Activated CD4-positive, alpha-beta memory T cell treated with anti-CD3 and anti-CD28 coated beads for 36 hours (primary cell): ENCODE data around the gene ZNF341. TPM values are rescaled to one million over a fixed set of nuclear protein-coding genes. Genes with fewer than 3 reads are reported as not detected.
"Not testable (repeated sequence)": the region's sequence is repeated elsewhere in the genome, so short reads cannot be mapped to it uniquely, and the experiment has no call there.

ENCODE experiments used
- CTCF ChIA-PET: fragments of 350-600 bp; sonication (Branson Sonifier 250); formaldehyde crosslinking; loops from one replicate; lab custom pipeline; 2021; ENCODE audit warnings: antibody characterized with exemption, inconsistent platforms; lab: Charles Lee
- POLR2A ChIA-PET: fragments of 350-600 bp; sonication (Branson Sonifier 250); formaldehyde crosslinking; loops from one replicate; lab custom pipeline; 2021; ENCODE audit warnings: antibody characterized with exemption; lab: Charles Lee
- DNase-seq: peaks from one replicate; pipeline ENCODE4 v3.0.0-alpha.2; 2020
- H3K27ac Mint-ChIP-seq: one replicate; pipeline ENCODE4 v1.8.0; 2021; ENCODE audit warnings: mixed read lengths
- H3K27me3 Mint-ChIP-seq: one replicate; pipeline ENCODE4 v1.8.0; 2021; ENCODE audit warnings: mixed read lengths
- H3K36me3 Mint-ChIP-seq: one replicate; pipeline ENCODE4 v1.8.0; 2021; ENCODE audit warnings: mixed read lengths
- H3K4me1 Mint-ChIP-seq: one replicate; pipeline ENCODE4 v1.8.0; 2021; ENCODE audit warnings: low read depth, mixed read lengths
- H3K4me3 Mint-ChIP-seq: one replicate; pipeline ENCODE4 v1.8.0; 2021; ENCODE audit warnings: mild to moderate bottlenecking, mixed read lengths
- H3K9me3 Mint-ChIP-seq: one replicate; pipeline ENCODE4 v1.8.0; 2021; ENCODE audit warnings: mixed read lengths
- intact Hi-C: fragments of 100-400 bp; cut with micrococcal nuclease; formaldehyde crosslinking; loops from one replicate; pipeline ENCODE4 v1.15.1; 2023
- total RNA-seq, 2 experiments: library from RNA; stranded (reverse); gene quantifications; one replicate each; pipeline ENCODE4 v1.2.3, GENCODE V29; 2021

Gene ZNF341
- total RNA-seq, 2 experiments from 2014 or later = 5.9 TPM

DNA sequence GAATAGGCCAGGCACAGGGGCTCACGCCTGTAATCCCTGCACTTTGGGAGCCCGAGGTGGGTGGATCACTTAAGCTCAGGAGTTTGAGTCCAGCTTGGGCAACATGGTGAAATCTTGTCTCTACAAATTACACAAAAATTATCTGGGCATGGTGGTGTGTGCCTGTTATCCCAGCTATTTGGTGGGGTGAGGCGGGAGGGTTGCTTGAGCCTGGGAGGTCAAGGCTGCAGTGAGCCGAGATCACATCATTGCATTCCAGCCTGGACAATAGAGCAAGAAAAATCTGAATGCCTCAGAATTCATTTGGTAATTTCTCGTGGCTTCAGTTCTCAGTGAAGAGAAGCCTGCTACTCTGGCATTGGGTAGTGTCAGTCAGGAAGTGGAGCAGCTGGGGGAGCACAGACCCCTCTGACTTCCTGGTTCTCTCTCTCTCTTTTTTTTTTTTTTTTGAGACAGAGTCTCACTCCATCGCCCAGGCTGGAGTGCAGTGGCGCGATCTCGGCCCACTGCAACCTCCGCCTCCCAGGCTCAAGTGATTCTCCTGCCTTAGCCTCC, 24.2 kb downstream of the ZNF341 start:
- DNase-seq, intact Hi-C loops, H3K9me3 Mint-ChIP-seq, H3K4me3 Mint-ChIP-seq, H3K27ac Mint-ChIP-seq, CTCF ChIA-PET, H3K4me1 Mint-ChIP-seq, POLR2A ChIA-PET, H3K27me3 Mint-ChIP-seq: not testable (repeated sequence)
- peaks cover 39% of the 10 kb centered on the region for H3K36me3 Mint-ChIP-seq

- Mint-ChIP-seq H3K36me3 (peaks cover 41% of the 10 kb centered on the region), H3K4me3 (no peak overlapping the region), H3K27me3 (no peaks in the 10 kb centered on the region), H3K4me1 (no peaks in the 10 kb centered on the region), H3K27ac (no peak overlapping the region), H3K9me3 (peaks cover 5% of the 10 kb centered on the region)
- intact Hi-C loops = no loop called here
- CTCF ChIA-PET = no interaction called here
- POLR2A ChIA-PET = no interaction called here
- no peak for DNase-seq
Observed at GRCh38 chr20:33757046-33757445, 25.2 kb downstream of the ZNF341 start.

GRCh38 chr20:33757458-33757857, 25.7 kb downstream of the ZNF341 start:
- peaks cover 42% of the 10 kb centered on the region for H3K36me3 Mint-ChIP-seq
- no peak overlapping the region for H3K4me3 Mint-ChIP-seq
- intact Hi-C loops = no loop called here
- peaks cover 5% of the 10 kb centered on the region for H3K9me3 Mint-ChIP-seq
- POLR2A ChIA-PET = no interaction called here
- no peaks in the 10 kb centered on the region for H3K4me1 Mint-ChIP-seq
- no peak overlapping the region for H3K27ac Mint-ChIP-seq
- CTCF ChIA-PET = no interaction called here
- DNase-seq = no peak
- no peaks in the 10 kb centered on the region for H3K27me3 Mint-ChIP-seq

- DNase-seq = no peak
- H3K27me3 Mint-ChIP-seq = no peaks in the 10 kb centered on the region
- H3K27ac Mint-ChIP-seq = no peak overlapping the region
- peaks cover 30% of the 10 kb centered on the region for H3K36me3 Mint-ChIP-seq
- H3K4me3 Mint-ChIP-seq = no peak overlapping the region
- CTCF ChIA-PET = no interaction called here
- peaks cover 5% of the 10 kb centered on the region for H3K9me3 Mint-ChIP-seq
- POLR2A ChIA-PET = no interaction called here
- no peaks in the 10 kb centered on the region for H3K4me1 Mint-ChIP-seq
- intact Hi-C loops = no loop called here
Observed at GRCh38 chr20:33761698-33762250, 30.0 kb downstream of the ZNF341 start.

DNA sequence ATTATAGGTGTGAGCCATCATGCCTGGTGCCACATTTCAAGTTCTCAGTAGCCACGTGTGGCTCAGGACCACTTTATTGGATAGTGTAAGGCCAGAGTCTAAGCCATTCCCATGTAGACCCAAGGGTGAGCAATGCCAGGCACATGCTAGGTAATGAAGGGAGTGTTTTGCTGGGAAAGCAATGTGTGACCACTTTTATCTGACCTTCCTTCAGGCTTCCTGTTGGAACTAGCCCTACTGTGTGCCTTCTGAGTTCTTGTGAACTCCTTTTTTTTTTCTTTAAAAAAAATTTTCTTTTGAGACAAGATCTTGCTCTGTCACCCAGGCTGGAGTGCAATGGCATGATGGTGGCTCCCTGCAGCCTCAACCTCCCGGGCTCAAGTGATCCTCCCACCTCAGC, 33.3 kb downstream of the ZNF341 start:
- Mint-ChIP-seq H3K27me3 (no peaks in the 10 kb centered on the region), H3K9me3 (no peaks in the 10 kb centered on the region), H3K4me3 (no peak overlapping the region), H3K27ac (no peak overlapping the region), H3K4me1 (no peaks in the 10 kb centered on the region), H3K36me3 (peaks cover 15% of the 10 kb centered on the region)
- DNase-seq = no peak
- ChIA-PET POLR2A (no interaction called here), CTCF (no interaction called here)
- intact Hi-C loops = no loop called here

DNA sequence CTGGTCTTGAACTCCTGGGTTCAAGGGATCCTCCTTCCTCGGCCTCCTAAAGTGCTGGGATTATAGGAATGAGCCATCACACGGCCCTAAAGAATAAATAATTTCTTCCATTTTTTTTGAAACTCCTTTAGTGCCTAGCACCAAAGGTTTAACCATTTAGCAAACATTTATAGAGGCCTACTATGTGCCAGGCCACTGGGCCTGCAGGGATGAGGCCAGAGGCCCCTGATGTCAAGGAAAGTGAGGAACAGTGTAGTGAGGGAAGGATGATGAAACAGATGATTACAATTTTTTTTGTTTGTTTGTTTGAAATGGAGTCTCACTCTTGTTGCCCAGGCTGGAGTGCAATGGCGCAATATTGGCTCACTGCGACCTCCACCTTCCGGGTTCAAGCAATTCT, 33.8 kb downstream of the ZNF341 start:
- CTCF ChIA-PET = no interaction called here
- Mint-ChIP-seq H3K27me3 (no peaks in the 10 kb centered on the region), H3K27ac (no peak overlapping the region), H3K4me3 (no peak overlapping the region), H3K9me3 (no peaks in the 10 kb centered on the region), H3K36me3 (peaks cover 16% of the 10 kb centered on the region), H3K4me1 (no peaks in the 10 kb centered on the region)
- POLR2A ChIA-PET = no interaction called here
- no peak for DNase-seq
- intact Hi-C loops = no loop called here

- DNase-seq = no peak
- ChIA-PET POLR2A (no interaction called here), CTCF (interaction anchor here (0.5 kb wide), 1 partner anchor 43 kb away, joined by 3 read pairs; no protein-coding TSS in a partner anchor)
- Mint-ChIP-seq H3K9me3 (no peaks in the 10 kb centered on the region), H3K4me3 (no peak overlapping the region), H3K27me3 (no peaks in the 10 kb centered on the region), H3K4me1 (no peaks in the 10 kb centered on the region), H3K27ac (no peak overlapping the region), H3K36me3 (peaks cover 16% of the 10 kb centered on the region)
- intact Hi-C loops = no loop called here
Observed at GRCh38 chr20:33766686-33767085, 34.9 kb downstream of the ZNF341 start.

DNA sequence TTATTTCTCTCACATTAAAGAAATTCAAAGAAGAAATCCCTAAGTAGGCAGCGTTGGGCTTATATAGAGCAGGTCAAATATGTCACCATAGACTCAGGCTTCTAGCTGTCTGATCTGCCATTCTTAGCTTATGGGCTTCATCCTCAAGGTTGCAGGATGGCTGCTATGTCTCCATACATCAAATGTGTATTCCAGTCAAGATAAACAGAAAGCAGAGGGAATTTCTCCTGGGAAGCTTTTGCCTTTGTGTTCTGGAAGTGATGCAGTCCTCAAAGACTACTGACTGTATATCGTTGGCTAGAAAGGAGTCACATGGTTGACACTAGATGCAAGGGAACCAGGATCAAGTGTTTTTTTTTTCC, 36.0 kb downstream of the ZNF341 start:
- H3K27me3 Mint-ChIP-seq = no peaks in the 10 kb centered on the region
- no peak for DNase-seq
- H3K36me3 Mint-ChIP-seq = peaks cover 16% of the 10 kb centered on the region
- no peak overlapping the region for H3K27ac Mint-ChIP-seq
- ChIA-PET CTCF (no interaction called here), POLR2A (no interaction called here)
- no peaks in the 10 kb centered on the region for H3K4me1 Mint-ChIP-seq
- H3K4me3 Mint-ChIP-seq = no peak overlapping the region
- no peaks in the 10 kb centered on the region for H3K9me3 Mint-ChIP-seq
- intact Hi-C loops = no loop called here

DNA sequence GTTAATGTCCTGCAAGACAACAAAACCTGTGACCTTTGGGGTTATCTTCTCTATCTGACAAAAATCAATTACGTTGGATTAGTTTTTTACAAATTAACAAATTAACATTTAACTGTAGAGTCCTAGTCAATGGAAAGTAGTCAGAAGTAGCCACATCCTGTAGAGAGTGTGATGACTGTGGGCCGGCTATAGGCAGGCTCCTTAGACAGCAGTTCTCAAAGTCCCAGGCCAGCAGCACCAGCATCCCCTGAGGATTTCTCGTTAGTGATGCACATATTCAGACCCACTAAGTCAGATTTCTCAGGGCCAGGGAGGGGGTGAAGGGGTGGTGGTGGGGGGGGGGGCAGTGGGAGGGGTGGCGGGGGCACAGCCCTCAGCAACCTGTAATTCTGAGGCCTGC, 37.2 kb downstream of the ZNF341 start:
- POLR2A ChIA-PET = no interaction called here
- no peak for DNase-seq
- CTCF ChIA-PET = no interaction called here

DNA sequence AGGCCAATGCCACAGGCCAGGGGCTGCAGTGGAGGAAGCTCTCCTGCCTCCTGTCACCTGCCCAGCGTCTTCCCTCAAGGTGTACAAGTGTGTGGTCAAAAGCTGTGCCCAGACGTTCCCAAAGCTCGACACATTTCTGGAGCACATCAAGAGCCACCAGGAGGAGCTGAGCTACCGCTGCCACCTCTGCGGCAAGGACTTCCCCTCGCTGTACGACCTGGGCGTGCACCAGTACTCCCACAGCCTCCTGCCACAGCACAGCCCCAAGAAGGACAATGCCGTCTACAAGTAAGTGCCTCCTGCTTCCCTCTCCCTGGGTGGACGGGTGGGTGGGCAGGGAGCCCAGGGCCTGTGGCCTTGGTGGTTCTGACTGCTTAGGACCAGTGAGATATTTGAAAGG, 38.2 kb downstream of the ZNF341 start:
- intact Hi-C loops = loop anchor here (10.0 kb wide), 1 partner anchor 145 kb away; no protein-coding TSS in a partner anchor
- no peak overlapping the region for H3K4me3 Mint-ChIP-seq
- CTCF ChIA-PET = no interaction called here

More for the DNA sequence above, 37.2 kb downstream of the ZNF341 start:
- no peak overlapping the region for H3K27ac Mint-ChIP-seq
- intact Hi-C loops = no loop called here
- no peak overlapping the region for H3K4me3 Mint-ChIP-seq
- no peaks in the 10 kb centered on the region for H3K9me3 Mint-ChIP-seq
- H3K27me3 Mint-ChIP-seq = no peaks in the 10 kb centered on the region
- no peaks in the 10 kb centered on the region for H3K4me1 Mint-ChIP-seq
- peaks cover 19% of the 10 kb centered on the region for H3K36me3 Mint-ChIP-seq

DNA sequence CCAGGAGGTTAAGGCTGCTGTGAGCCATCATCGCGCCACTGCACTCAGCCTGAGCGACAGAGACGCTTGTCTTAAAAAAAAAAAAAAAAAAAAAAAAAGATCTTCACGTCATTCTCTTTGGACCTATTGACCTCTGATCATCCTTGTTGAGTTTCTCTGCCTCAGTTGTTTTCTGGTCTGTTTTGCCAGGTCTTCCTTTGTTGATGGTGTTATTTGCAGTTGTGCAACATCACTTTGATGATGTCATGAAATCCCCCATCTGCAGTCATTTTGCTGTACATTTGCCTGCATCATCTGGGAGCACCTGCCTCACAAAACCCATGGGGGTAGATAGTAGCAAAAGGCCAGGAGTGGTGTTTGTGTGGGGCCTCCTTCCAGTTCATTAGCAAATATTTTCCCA, 40.1 kb downstream of the ZNF341 start:
- intact Hi-C loops = loop anchor here (10.0 kb wide), 1 partner anchor 143 kb away; no protein-coding TSS in a partner anchor
- Mint-ChIP-seq H3K27me3 (no peaks in the 10 kb centered on the region), H3K27ac (no peak overlapping the region), H3K36me3 (peaks cover 14% of the 10 kb centered on the region), H3K4me3 (no peak overlapping the region), H3K9me3 (no peaks in the 10 kb centered on the region), H3K4me1 (peaks cover 3% of the 10 kb centered on the region)
- ChIA-PET POLR2A (no interaction called here), CTCF (no interaction called here)
- DNase-seq = no peak

More for the DNA sequence above, 38.2 kb downstream of the ZNF341 start:
- no peaks in the 10 kb centered on the region for H3K27me3 Mint-ChIP-seq
- POLR2A ChIA-PET = no interaction called here
- peaks cover 19% of the 10 kb centered on the region for H3K36me3 Mint-ChIP-seq
- no peak for DNase-seq
- H3K27ac Mint-ChIP-seq = no peak overlapping the region
- H3K4me1 Mint-ChIP-seq = peaks cover 3% of the 10 kb centered on the region
- H3K9me3 Mint-ChIP-seq = no peaks in the 10 kb centered on the region

GRCh38 chr20:33772439-33772838, 40.6 kb downstream of the ZNF341 start:
- CTCF ChIA-PET = no interaction called here

More at GRCh38 chr20:33772439-33772838, 40.6 kb downstream of the ZNF341 start:
- Mint-ChIP-seq H3K4me1 (peaks cover 3% of the 10 kb centered on the region), H3K9me3 (no peaks in the 10 kb centered on the region), H3K27ac (no peak overlapping the region), H3K27me3 (no peaks in the 10 kb centered on the region), H3K4me3 (no peak overlapping the region), H3K36me3 (peaks cover 13% of the 10 kb centered on the region)
- no peak for DNase-seq
- intact Hi-C loops = loop anchor here (10.0 kb wide), 1 partner anchor 142 kb away; no protein-coding TSS in a partner anchor
- POLR2A ChIA-PET = no interaction called here
